Uterus (tissue), 2 donors: Measurements from ENCODE around the gene VPS35L.

ENCODE experiments used
- CTCF ChIP-seq, 4 experiments: fragments of 200-600 bp in 2 of 4; fragments of 450-650 bp in 2 of 4; sonication (generic) in 2 of 4; IDR thresholded peaks; one replicate each; pipeline ENCODE4 v1.5.1; 2016 to 2019; ENCODE audit warnings: antibody characterized with exemption in 4 of 4, mild to moderate bottlenecking in 2 of 4, moderate library complexity in 1 of 4
- POLR2A ChIP-seq, 2 donors: fragments of 450-650 bp; IDR thresholded peaks; one replicate each; pipeline ENCODE4 v1.6.1; 2016; ENCODE audit warnings: antibody characterized with exemption in 2 of 2, mild to moderate bottlenecking in 1 of 2, moderate library complexity in 1 of 2

- TF ChIP-seq POLR2A (IDR thresholded peaks at IDR 0.05) (no peak), CTCF (IDR thresholded peaks at IDR 0.05) (no peak)
Measured at GRCh38 chr16:19642501-19642900, 87.0 kb downstream of the VPS35L start.
